ENCODE measurements around the gene FASTK. TPM values are rescaled to one million over a fixed set of nuclear protein-coding genes. Genes with fewer than 3 reads are reported as not detected.

Gene FASTK
- total RNA-seq, 2 donors from 2014 or later: 85.9 to 96.4 TPM

- H3K36me3 ChIP-seq: peaks cover 25% of the 10 kb centered on the region
- peaks cover 3 to 20% of the 10 kb centered on the region in 2 donors for H3K4me1 ChIP-seq
- peak; percentile 89 for DNase-seq (ENCODE audit: low spot score)
- H3K9me3 ChIP-seq: no peaks in the 10 kb centered on the region
- TF ChIP-seq, protein P1, sequence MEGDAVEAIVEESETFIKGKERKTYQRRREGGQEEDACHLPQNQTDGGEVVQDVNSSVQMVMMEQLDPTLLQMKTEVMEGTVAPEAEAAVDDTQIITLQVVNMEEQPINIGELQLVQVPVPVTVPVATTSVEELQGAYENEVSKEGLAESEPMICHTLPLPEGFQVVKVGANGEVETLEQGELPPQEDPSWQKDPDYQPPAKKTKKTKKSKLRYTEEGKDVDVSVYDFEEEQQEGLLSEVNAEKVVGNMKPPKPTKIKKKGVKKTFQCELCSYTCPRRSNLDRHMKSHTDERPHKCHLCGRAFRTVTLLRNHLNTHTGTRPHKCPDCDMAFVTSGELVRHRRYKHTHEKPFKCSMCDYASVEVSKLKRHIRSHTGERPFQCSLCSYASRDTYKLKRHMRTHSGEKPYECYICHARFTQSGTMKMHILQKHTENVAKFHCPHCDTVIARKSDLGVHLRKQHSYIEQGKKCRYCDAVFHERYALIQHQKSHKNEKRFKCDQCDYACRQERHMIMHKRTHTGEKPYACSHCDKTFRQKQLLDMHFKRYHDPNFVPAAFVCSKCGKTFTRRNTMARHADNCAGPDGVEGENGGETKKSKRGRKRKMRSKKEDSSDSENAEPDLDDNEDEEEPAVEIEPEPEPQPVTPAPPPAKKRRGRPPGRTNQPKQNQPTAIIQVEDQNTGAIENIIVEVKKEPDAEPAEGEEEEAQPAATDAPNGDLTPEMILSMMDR (IDR thresholded peaks at IDR 0.05): no peak
- no peak overlapping the region for H3K4me3 ChIP-seq
- peak overlapping the region; percentile 57 to 62 for H3K27ac ChIP-seq
- no peaks in the 10 kb centered on the region for H3K27me3 ChIP-seq
Measured at GRCh38 chr7:151038951-151039849, 41.4 kb downstream of the FASTK start.

DNA sequence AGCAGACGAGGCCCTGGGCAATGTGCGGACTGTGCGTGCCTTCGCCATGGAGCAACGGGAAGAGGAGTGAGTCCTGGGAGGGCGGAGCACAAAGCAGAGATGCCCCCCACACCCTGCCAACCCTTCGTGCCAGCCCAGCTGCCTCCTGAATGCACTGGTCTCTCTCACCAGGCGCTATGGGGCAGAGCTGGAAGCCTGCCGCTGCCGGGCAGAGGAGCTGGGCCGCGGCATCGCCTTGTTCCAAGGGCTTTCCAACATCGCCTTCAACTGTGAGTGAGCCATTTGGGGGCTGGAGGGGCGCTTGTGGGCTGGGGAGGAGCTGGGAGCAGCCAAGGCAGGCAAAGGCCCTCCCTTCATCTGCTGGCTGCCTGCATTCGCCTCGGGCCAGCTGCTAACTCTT is 44.7 kb downstream of the FASTK start:
- Histone ChIP-seq H3K36me3 (peaks cover 25% of the 10 kb centered on the region), H3K4me1 (peaks cover 3 to 20% of the 10 kb centered on the region in 2 donors), H3K4me3 (no peak overlapping the region), H3K27ac (no peak overlapping the region), H3K9me3 (no peaks in the 10 kb centered on the region), H3K27me3 (no peaks in the 10 kb centered on the region)
- DNase-seq (ENCODE audit: low spot score): no peak
- TF ChIP-seq, protein P1 (IDR thresholded peaks at IDR 0.05): no peak

DNA sequence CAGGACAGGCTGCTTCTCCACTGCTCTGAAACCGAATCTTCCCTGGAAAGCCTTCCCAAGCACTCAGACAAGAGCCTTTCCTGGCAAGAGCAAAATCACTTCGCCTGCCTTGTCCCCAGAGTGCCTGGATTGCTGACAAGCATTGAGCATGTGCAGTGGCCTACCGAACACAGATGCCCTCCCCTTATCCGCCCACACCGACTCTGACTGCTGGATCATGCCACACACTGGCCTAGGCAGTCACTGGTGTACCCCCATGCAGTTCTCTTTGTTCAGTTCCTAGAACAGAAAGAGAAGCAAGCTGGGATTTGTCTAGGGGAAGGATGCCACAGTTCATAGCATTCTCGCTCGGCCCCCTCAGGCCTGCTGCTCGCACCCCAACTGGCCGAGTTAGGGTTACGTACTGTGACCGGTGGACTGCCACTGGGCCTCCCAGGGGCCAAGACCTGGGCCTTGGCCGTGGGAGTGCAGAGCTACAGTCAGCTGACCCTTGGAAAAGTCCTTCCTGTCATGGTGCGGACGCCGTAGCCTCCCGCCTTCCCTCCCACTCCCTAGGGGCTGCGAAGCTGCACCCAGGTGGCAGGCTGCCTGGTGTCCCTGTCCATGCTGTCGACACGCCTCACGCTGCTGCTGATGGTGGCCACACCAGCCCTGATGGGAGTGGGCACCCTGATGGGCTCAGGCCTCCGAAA is 45.4 kb downstream of the FASTK start:
- no peak overlapping the region for H3K4me3 ChIP-seq
- TF ChIP-seq, protein P1 (IDR thresholded peaks at IDR 0.05): no peak
- no peaks in the 10 kb centered on the region for H3K27me3 ChIP-seq
- H3K4me1 ChIP-seq: peaks cover 3 to 20% of the 10 kb centered on the region in 2 donors
- DNase-seq (ENCODE audit: low spot score): no peak
- H3K27ac ChIP-seq: no peak overlapping the region
- peaks cover 25% of the 10 kb centered on the region for H3K36me3 ChIP-seq
- no peaks in the 10 kb centered on the region for H3K9me3 ChIP-seq

GRCh38 chr7:151034312-151035025 is 46.1 kb downstream of the FASTK start:
- no peak overlapping the region for H3K27ac ChIP-seq
- H3K9me3 ChIP-seq: no peaks in the 10 kb centered on the region
- H3K27me3 ChIP-seq: no peaks in the 10 kb centered on the region
- TF ChIP-seq, protein P1 (IDR thresholded peaks at IDR 0.05): no peak
- no peak for DNase-seq (ENCODE audit: low spot score)
- peaks cover 1 to 18% of the 10 kb centered on the region in 2 donors for H3K4me1 ChIP-seq
- no peak overlapping the region for H3K4me3 ChIP-seq
- peaks cover 25% of the 10 kb centered on the region for H3K36me3 ChIP-seq

DNA sequence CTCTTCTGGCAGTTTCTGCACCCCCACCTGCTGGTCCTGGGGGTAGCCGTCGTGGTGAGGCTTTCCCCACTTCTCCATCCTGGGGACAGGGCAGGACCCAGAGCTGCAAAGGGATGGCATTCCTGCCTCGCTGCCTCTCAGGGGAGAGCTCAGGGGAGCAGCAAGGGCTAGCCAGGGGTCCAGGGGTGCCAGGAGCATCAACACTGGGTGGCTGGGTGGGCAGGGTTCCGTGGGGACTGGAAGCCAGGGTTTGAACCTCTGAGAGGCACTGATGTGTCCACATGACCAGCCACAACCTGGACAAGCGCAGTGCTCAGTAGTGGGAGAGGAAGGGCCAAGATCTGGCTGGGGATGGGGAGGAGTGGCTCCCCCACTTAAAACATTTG is 46.8 kb downstream of the FASTK start:
- Histone ChIP-seq H3K4me3 (no peak overlapping the region), H3K27me3 (no peaks in the 10 kb centered on the region), H3K4me1 (peaks cover 0 to 18% of the 10 kb centered on the region in 2 donors), H3K9me3 (no peaks in the 10 kb centered on the region), H3K27ac (no peak overlapping the region), H3K36me3 (peaks cover 25% of the 10 kb centered on the region)
- no peak for DNase-seq (ENCODE audit: low spot score)
- TF ChIP-seq, protein P1 (IDR thresholded peaks at IDR 0.05): no peak
